ENCODE measurements around the gene SUSD1.

GRCh38 chr9:112025850-112026249, 149.2 kb downstream of the SUSD1 start:
- TF ChIP-seq, protein P1, sequence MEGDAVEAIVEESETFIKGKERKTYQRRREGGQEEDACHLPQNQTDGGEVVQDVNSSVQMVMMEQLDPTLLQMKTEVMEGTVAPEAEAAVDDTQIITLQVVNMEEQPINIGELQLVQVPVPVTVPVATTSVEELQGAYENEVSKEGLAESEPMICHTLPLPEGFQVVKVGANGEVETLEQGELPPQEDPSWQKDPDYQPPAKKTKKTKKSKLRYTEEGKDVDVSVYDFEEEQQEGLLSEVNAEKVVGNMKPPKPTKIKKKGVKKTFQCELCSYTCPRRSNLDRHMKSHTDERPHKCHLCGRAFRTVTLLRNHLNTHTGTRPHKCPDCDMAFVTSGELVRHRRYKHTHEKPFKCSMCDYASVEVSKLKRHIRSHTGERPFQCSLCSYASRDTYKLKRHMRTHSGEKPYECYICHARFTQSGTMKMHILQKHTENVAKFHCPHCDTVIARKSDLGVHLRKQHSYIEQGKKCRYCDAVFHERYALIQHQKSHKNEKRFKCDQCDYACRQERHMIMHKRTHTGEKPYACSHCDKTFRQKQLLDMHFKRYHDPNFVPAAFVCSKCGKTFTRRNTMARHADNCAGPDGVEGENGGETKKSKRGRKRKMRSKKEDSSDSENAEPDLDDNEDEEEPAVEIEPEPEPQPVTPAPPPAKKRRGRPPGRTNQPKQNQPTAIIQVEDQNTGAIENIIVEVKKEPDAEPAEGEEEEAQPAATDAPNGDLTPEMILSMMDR (conservative IDR thresholded peaks at IDR 0.05; ENCODE audit: low read depth, low read length) = no peak
- TF ChIP-seq EZH2 (IDR thresholded peaks at IDR 0.05; ENCODE audit: low read length, unreplicated experiment) (no peak), EZH2phosphoT487 (IDR thresholded peaks at IDR 0.05; ENCODE audit: borderline replicate concordance, low read length) (no peak)

Data from PC-3 (cell line).